Osteoblast (primary cell): Measurements from ENCODE around the gene TUBB1. TPM values are rescaled to one million over a fixed set of nuclear protein-coding genes. Genes with fewer than 3 reads are reported as not detected.

Experiments used
- DNase-seq: peaks from one replicate; pipeline ENCODE4 v3.0.0; 2011; ENCODE audit warnings: low spot score, mixed read lengths; ENCODE audit not compliant: insufficient read length; ENCODE audit errors: missing footprints
- H2AFZ ChIP-seq: 2 replicates; pipeline ENCODE4 v1.6.0; 2011; ENCODE audit warnings: mild to moderate bottlenecking, low read length
- H3K27ac ChIP-seq: 2 replicates; pipeline ENCODE4 v1.5.1; 2011; ENCODE audit warnings: mild to moderate bottlenecking, low read depth, low read length, moderate library complexity
- H3K27me3 ChIP-seq: 2 replicates; pipeline ENCODE4 v1.6.0; 2012; ENCODE audit warnings: mild to moderate bottlenecking, control low read depth, inconsistent platforms, low read length, moderate library complexity; ENCODE audit not compliant: insufficient read depth
- H3K36me3 ChIP-seq: 2 replicates; pipeline ENCODE4 v1.5.1; 2011; ENCODE audit warnings: mild to moderate bottlenecking, low read length, control low read depth, moderate library complexity; ENCODE audit not compliant: insufficient read depth
- H3K4me1 ChIP-seq: 2 replicates; pipeline ENCODE4 v1.5.1; 2011; ENCODE audit warnings: mild to moderate bottlenecking, low read length, control low read depth, moderate library complexity; ENCODE audit not compliant: insufficient read depth
- H3K4me2 ChIP-seq: 2 replicates; pipeline ENCODE4 v1.6.0; 2011; ENCODE audit warnings: mild to moderate bottlenecking, low read length; ENCODE audit not compliant: insufficient read depth
- H3K4me3 ChIP-seq: fragments of 200-600 bp; sonication (generic); 3 replicates; pipeline ENCODE4 v1.5.1; 2012; ENCODE audit warnings: mild to moderate bottlenecking, low read length, inconsistent platforms; ENCODE audit not compliant: insufficient read depth
- H3K79me2 ChIP-seq: 2 replicates; pipeline ENCODE4 v1.6.0; 2012; ENCODE audit warnings: mild to moderate bottlenecking, low read length, control low read depth, inconsistent platforms; ENCODE audit not compliant: insufficient read depth
- H3K9me3 ChIP-seq: 2 replicates; pipeline ENCODE4 v1.5.1; 2011; ENCODE audit warnings: low read depth, low read length, control low read depth
- H4K20me1 ChIP-seq: 2 replicates; pipeline ENCODE4 v1.6.0; 2012; ENCODE audit warnings: mild to moderate bottlenecking, low read length, control low read depth; ENCODE audit not compliant: insufficient read depth
- CTCF ChIP-seq: IDR thresholded peaks from 2 replicates; pipeline ENCODE4 v1.5.1; 2011; ENCODE audit warnings: mild to moderate bottlenecking, low read depth, low read length, moderate library complexity; ENCODE audit errors: extremely low read depth
- total RNA-seq: library from RNA; depleted of rRNA; stranded (reverse); fragments of >200 nt; gene quantifications from 2 replicates; pipeline ENCODE4 v1.2.3, GENCODE V29; 2012

The TUBB1 gene
- total RNA-seq, 1 donor = not detected

GRCh38 chr20:59042796-59043631 is 23.8 kb downstream of the TUBB1 start:
- peak overlapping the region; percentile 87 for H3K4me2 ChIP-seq
- peaks cover 29% of the 10 kb centered on the region for H3K4me1 ChIP-seq
- peak; percentile 99 for DNase-seq
- H3K9me3 ChIP-seq = no peaks in the 10 kb centered on the region
- no peaks in the 10 kb centered on the region for H3K27me3 ChIP-seq
- H3K4me3 ChIP-seq = peak overlapping the region; percentile 94
- peaks cover 11% of the 10 kb centered on the region for H3K36me3 ChIP-seq
- peaks cover 46% of the 10 kb centered on the region for H3K79me2 ChIP-seq
- H2AFZ ChIP-seq = peak overlapping the region; percentile 94
- H4K20me1 ChIP-seq = peaks cover 8% of the 10 kb centered on the region
- no peak overlapping the region for H3K27ac ChIP-seq
- no peak for TF ChIP-seq CTCF

GRCh38 chr20:59043698-59044097 is 24.5 kb downstream of the TUBB1 start:
- peak overlapping the region; percentile 94 for H3K4me3 ChIP-seq
- H3K27me3 ChIP-seq = no peaks in the 10 kb centered on the region
- TF ChIP-seq CTCF = no peak
- H3K9me3 ChIP-seq = no peaks in the 10 kb centered on the region
- no peak overlapping the region for H3K27ac ChIP-seq
- peaks cover 35% of the 10 kb centered on the region for H3K4me1 ChIP-seq
- H3K36me3 ChIP-seq = peaks cover 10% of the 10 kb centered on the region
- peaks cover 39% of the 10 kb centered on the region for H3K79me2 ChIP-seq
- H4K20me1 ChIP-seq = peaks cover 8% of the 10 kb centered on the region
- DNase-seq = no peak
- H2AFZ ChIP-seq = peak overlapping the region; percentile 13
- H3K4me2 ChIP-seq = peak overlapping the region; percentile 87

- H3K36me3 ChIP-seq = peaks cover 10% of the 10 kb centered on the region
- peaks cover 33% of the 10 kb centered on the region for H3K79me2 ChIP-seq
- no peak overlapping the region for H3K4me2 ChIP-seq
- H3K4me1 ChIP-seq = peaks cover 37% of the 10 kb centered on the region
- peak overlapping the region; percentile 25 for H2AFZ ChIP-seq
- H4K20me1 ChIP-seq = peaks cover 7% of the 10 kb centered on the region
- no peaks in the 10 kb centered on the region for H3K27me3 ChIP-seq
- TF ChIP-seq CTCF = no peak
- no peak for DNase-seq
- H3K27ac ChIP-seq = no peak overlapping the region
- no peaks in the 10 kb centered on the region for H3K9me3 ChIP-seq
- no peak overlapping the region for H3K4me3 ChIP-seq
These were observed 25.1 kb downstream of the TUBB1 start for GRCh38 chr20:59044295-59044694.

- Histone ChIP-seq H3K4me1 (peaks cover 35% of the 10 kb centered on the region), H3K9me3 (no peaks in the 10 kb centered on the region), H3K4me3 (no peak overlapping the region), H3K4me2 (no peak overlapping the region), H3K27ac (no peak overlapping the region), H3K79me2 (peaks cover 28% of the 10 kb centered on the region), H3K27me3 (peaks cover 2% of the 10 kb centered on the region), H2AFZ (no peak overlapping the region), H4K20me1 (peaks cover 2% of the 10 kb centered on the region), H3K36me3 (peaks cover 10% of the 10 kb centered on the region)
- peak; percentile 45 for DNase-seq
- TF ChIP-seq CTCF = no peak
These were observed 25.6 kb downstream of the TUBB1 start for GRCh38 chr20:59044796-59045195.
